H1 (cell line): ENCODE results near the gene CHST3. TPM values are rescaled to one million over a fixed set of nuclear protein-coding genes. Genes with fewer than 3 reads are reported as not detected.

ENCODE experiments used
- BCL11A ChIP-seq, 2 experiments: IDR thresholded peaks; one replicate each; pipeline ENCODE4 v1.6.1; 2011; ENCODE audit warnings: low read depth in 2 of 2, low read length in 2 of 2, mild to moderate bottlenecking in 2 of 2
- RBBP5 ChIP-seq: IDR thresholded peaks from 2 replicates; pipeline ENCODE4 v1.7.1; 2012; ENCODE audit warnings: low read depth, mild to moderate bottlenecking, inconsistent platforms, low read length, moderate library complexity, borderline replicate concordance
- SP2 ChIP-seq: IDR thresholded peaks from 2 replicates; pipeline ENCODE4 v1.6.1; 2012; ENCODE audit warnings: mild to moderate bottlenecking, low read length, inconsistent platforms
- TEAD4 ChIP-seq: IDR thresholded peaks from 2 replicates; pipeline ENCODE4 v1.6.1; 2012; ENCODE audit warnings: low read depth, low read length, inconsistent platforms, mixed read lengths
- polyA plus RNA-seq, 7 experiments: library from polyadenylated mRNA; depleted of rRNA in 3 of 7; stranded (reverse) in 5 of 7; unstranded in 2 of 7; fragments of >200 nt in 5 of 7; fragments of 200-250 nt in 2 of 7; gene quantifications; 1 replicate in 5 of 7; 2 replicates in 1 of 7; 4 replicates in 1 of 7; pipeline versions ENCODE4 v1.2.1 to v1.2.3, GENCODE V29; 2011 to 2013; ENCODE audit warnings: missing spikeins in 2 of 7, mixed read lengths in 2 of 7
- total RNA-seq: library from RNA; stranded (reverse); fragmentation: NEBNext Ultra II Directional; extraction: Animal tissue kit (Norgen Biotek cat#: 25700); gene quantifications from 2 replicates; pipeline ENCODE4 v1.2.1, GENCODE V29; 2021
- TF ChIP-seq, protein P1 (sequence below): IDR thresholded peaks from 2 replicates; pipeline ENCODE4 v1.6.1; 2012; ENCODE audit warnings: inconsistent platforms
- TF ChIP-seq, protein P2 (sequence below): IDR thresholded peaks from 2 replicates; pipeline ENCODE4 v1.6.1; 2011; ENCODE audit warnings: low read length, improper control_type of control experiment

The CHST3 gene
- total and polyA plus RNA-seq, 2 of the 8 experiments (the other 6 are each of a cell fraction or from before 2014, with no cell fraction given): 2.0 to 5.8 TPM

DNA sequence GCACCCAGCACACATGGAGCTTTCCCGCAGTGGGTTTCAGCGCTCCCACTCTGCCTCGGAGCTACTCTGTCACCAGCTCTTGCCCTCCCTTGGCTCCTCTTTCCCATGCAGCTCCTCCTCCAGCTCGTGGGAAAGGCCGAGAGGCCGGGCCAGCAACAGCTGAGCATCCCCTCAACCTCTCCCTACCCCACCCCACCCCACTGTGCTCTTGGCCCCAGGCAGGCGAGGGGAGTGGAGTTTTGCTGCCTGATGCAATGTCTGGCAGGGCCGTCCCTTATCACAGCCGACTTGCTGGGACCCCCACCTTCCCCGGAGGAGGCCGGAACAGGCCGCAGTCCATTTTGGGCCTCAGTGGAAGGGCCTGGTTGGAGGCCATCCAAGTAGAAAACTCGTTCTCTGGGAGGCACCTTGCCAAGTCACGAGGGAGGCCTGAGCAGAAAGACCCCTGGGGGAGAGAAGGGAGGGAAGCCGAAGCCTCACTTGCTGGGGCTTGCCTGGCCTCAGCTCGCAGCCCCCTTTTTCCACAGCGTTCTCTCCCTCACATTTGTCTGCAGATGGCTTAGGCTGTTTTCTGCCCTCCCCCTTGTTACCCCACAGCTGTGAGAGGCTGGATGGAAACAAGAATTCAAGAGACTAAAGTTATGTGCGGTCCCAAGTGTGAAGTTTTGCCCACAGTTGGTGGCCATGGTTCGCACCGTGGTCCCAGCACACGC is 35.3 kb downstream of the CHST3 start (continued):
- TF ChIP-seq, protein P1, sequence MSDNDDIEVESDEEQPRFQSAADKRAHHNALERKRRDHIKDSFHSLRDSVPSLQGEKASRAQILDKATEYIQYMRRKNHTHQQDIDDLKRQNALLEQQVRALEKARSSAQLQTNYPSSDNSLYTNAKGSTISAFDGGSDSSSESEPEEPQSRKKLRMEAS: no peak
- TF ChIP-seq TEAD4 (no peak), SP2 (no peak), RBBP5 (no peak), BCL11A (IDR thresholded peaks at IDR 0.05; ENCODE audit: low read depth in 2 of 2, low read length in 2 of 2) (no peak)
- TF ChIP-seq, protein P2, sequence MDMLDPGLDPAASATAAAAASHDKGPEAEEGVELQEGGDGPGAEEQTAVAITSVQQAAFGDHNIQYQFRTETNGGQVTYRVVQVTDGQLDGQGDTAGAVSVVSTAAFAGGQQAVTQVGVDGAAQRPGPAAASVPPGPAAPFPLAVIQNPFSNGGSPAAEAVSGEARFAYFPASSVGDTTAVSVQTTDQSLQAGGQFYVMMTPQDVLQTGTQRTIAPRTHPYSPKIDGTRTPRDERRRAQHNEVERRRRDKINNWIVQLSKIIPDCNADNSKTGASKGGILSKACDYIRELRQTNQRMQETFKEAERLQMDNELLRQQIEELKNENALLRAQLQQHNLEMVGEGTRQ: no peak
